KMS-11 (cell line): ENCODE results near the gene NLRC5.

Source experiments
- H2AFZ ChIP-seq: fragments of 200-600 bp; sonication (generic); 2 replicates; pipeline ENCODE4 v1.6.1; 2016; ENCODE audit warnings: antibody characterized with exemption, mixed run types, low read depth
- H3K27ac ChIP-seq: fragments of 200-600 bp; sonication (generic); 2 replicates; pipeline ENCODE4 v1.6.1; 2016; ENCODE audit warnings: mild to moderate bottlenecking, mixed run types
- H3K27me3 ChIP-seq: fragments of 200-600 bp; sonication (generic); 2 replicates; pipeline ENCODE4 v1.6.1; 2017; ENCODE audit warnings: mild to moderate bottlenecking, low read depth, mixed run types, moderate library complexity; ENCODE audit not compliant: insufficient read depth
- H3K36me3 ChIP-seq: fragments of 200-600 bp; sonication (generic); 2 replicates; pipeline ENCODE4 v1.6.1; 2017; ENCODE audit warnings: mild to moderate bottlenecking, mixed run types; ENCODE audit not compliant: insufficient read depth
- H3K4me1 ChIP-seq: fragments of 200-600 bp; sonication (generic); 2 replicates; pipeline ENCODE4 v1.6.1; 2016; ENCODE audit warnings: mild to moderate bottlenecking, low read depth, mixed run types; ENCODE audit not compliant: poor library complexity, severe bottlenecking
- H3K4me2 ChIP-seq: fragments of 200-600 bp; sonication (generic); 2 replicates; pipeline ENCODE4 v1.7.0; 2016; ENCODE audit warnings: mild to moderate bottlenecking, mixed run types
- H3K4me3 ChIP-seq: fragments of 200-600 bp; sonication (generic); IDR thresholded peaks from 2 replicates; pipeline ENCODE4 v1.6.1; 2017; ENCODE audit warnings: low read depth, low read length, mixed read lengths; ENCODE audit not compliant: insufficient read depth
- H3K79me2 ChIP-seq: fragments of 200-600 bp; sonication (generic); 2 replicates; pipeline ENCODE4 v1.6.1; 2016; ENCODE audit warnings: low read depth, mixed run types; ENCODE audit not compliant: insufficient read depth
- H3K9ac ChIP-seq: fragments of 200-600 bp; sonication (generic); 2 replicates; pipeline ENCODE4 v1.6.1; 2016; ENCODE audit warnings: mild to moderate bottlenecking, mixed run types
- H4K20me1 ChIP-seq: fragments of 200-600 bp; sonication (generic); 2 replicates; pipeline ENCODE4 v1.6.1; 2016; ENCODE audit warnings: mild to moderate bottlenecking, mixed run types; ENCODE audit not compliant: insufficient read depth
- TF ChIP-seq, protein P1 (sequence below): fragments of 200-600 bp; sonication (generic); conservative IDR thresholded peaks from 2 replicates; pipeline ENCODE4 v1.6.1; 2017; ENCODE audit warnings: low read depth, mild to moderate bottlenecking, antibody characterized with exemption, low read length, moderate library complexity, mixed read lengths

The NLRC5 gene

GRCh38 chr16:56964243-56965148 lies 24.9 kb upstream of the NLRC5 start:
- H3K4me2 ChIP-seq = no peak overlapping the region; the same call in 1 of the 2 replicates
- H3K36me3 ChIP-seq = no peaks in the 10 kb centered on the region
- H3K27me3 ChIP-seq = no peaks in the 10 kb centered on the region
- peak overlapping the region; percentile 72 for H2AFZ ChIP-seq
- no peaks in the 10 kb centered on the region for H4K20me1 ChIP-seq
- peaks cover 11% of the 10 kb centered on the region for H3K4me1 ChIP-seq
- no peaks in the 10 kb centered on the region for H3K79me2 ChIP-seq
- H3K27ac ChIP-seq = no peak overlapping the region
- H3K4me3 ChIP-seq = no peak overlapping the region
- H3K9ac ChIP-seq = no peak overlapping the region
- TF ChIP-seq, protein P1, sequence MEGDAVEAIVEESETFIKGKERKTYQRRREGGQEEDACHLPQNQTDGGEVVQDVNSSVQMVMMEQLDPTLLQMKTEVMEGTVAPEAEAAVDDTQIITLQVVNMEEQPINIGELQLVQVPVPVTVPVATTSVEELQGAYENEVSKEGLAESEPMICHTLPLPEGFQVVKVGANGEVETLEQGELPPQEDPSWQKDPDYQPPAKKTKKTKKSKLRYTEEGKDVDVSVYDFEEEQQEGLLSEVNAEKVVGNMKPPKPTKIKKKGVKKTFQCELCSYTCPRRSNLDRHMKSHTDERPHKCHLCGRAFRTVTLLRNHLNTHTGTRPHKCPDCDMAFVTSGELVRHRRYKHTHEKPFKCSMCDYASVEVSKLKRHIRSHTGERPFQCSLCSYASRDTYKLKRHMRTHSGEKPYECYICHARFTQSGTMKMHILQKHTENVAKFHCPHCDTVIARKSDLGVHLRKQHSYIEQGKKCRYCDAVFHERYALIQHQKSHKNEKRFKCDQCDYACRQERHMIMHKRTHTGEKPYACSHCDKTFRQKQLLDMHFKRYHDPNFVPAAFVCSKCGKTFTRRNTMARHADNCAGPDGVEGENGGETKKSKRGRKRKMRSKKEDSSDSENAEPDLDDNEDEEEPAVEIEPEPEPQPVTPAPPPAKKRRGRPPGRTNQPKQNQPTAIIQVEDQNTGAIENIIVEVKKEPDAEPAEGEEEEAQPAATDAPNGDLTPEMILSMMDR = peak; percentile 96

DNA sequence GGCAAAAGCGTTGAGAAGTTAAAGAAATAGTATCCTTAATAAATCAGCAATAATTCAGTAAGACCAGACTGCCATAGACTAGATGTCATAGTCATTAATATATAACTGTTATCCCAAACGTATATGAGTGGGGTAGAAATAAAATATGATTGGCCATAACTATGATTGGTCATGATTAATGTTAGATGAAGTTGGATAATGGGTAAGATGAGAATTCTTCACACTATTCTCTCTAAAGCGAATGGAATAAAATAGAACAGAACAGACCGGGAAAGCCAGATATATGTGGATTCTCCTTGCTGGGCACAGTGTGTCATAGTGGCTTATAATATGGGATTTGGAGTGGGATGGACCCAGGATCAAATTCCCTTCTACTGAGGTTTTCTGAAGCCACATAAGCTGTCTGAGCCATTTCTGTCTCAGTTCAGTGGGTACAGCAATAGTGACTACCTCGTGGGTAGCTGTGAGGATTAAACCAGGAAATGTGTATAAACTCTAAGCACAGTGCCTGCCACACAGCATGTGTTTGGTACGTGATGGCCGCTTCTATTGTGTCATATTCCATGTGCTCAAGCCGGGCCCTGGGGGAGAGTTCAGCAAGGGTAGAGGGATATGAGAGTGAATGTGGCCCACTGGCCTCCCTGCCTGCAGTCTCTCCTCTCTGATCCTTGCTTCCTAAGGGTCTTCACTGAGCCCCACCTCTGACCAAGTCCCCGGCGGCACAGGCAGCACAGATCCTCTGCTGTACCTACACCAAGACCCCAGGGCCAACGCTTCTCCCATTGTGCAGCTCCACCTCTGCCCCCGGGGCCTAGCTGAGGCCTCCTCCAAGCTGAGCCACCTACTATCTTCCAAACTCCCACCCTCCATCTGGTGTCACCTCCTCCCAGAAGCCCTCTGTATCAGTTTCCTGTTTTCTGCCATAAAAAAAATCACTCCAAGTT lies 23.9 kb upstream of the NLRC5 start:
- no peaks in the 10 kb centered on the region for H3K27me3 ChIP-seq
- H3K4me1 ChIP-seq = peaks cover 11% of the 10 kb centered on the region
- no peaks in the 10 kb centered on the region for H4K20me1 ChIP-seq
- no peak overlapping the region for H3K4me2 ChIP-seq
- no peaks in the 10 kb centered on the region for H3K79me2 ChIP-seq
- H3K27ac ChIP-seq = no peak overlapping the region
- H3K4me3 ChIP-seq = no peak overlapping the region
- TF ChIP-seq, protein P1 = no peak
- H3K9ac ChIP-seq = no peak overlapping the region
- no peak overlapping the region for H2AFZ ChIP-seq
- no peaks in the 10 kb centered on the region for H3K36me3 ChIP-seq

- no peaks in the 10 kb centered on the region for H4K20me1 ChIP-seq
- no peak overlapping the region for H3K9ac ChIP-seq
- no peak overlapping the region for H3K4me3 ChIP-seq
- TF ChIP-seq, protein P1 = no peak
- peaks cover 11% of the 10 kb centered on the region for H3K4me1 ChIP-seq
- no peak overlapping the region for H2AFZ ChIP-seq
- H3K27me3 ChIP-seq = no peaks in the 10 kb centered on the region
- H3K27ac ChIP-seq = no peak overlapping the region
- H3K4me2 ChIP-seq = no peak overlapping the region
- H3K36me3 ChIP-seq = no peaks in the 10 kb centered on the region
- no peaks in the 10 kb centered on the region for H3K79me2 ChIP-seq
Observed at GRCh38 chr16:56966093-56966475, 23.3 kb upstream of the NLRC5 start.

DNA sequence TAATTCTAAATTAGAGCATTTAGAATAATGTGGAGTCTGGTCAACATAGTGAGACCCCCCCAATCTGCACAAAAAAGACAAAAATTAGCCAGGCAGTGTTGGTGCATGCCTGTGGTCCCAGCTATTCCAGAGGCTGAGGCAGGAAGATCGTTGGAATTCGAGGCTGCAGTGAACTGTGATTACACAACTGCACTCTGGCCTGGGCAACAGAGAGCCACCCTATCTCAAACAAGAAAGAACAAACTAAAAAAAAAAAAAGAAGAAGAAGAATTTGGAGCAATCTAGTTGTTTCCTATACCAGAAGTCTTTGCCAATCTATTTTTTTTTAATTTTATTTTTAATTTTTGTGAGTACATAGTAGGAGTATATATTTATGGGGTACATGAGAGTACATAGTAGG lies 21.6 kb upstream of the NLRC5 start:
- no peak overlapping the region for H2AFZ ChIP-seq

More for the DNA sequence above, 21.6 kb upstream of the NLRC5 start:
- TF ChIP-seq, protein P1 = no peak
- Histone ChIP-seq H3K36me3 (no peaks in the 10 kb centered on the region), H3K4me2 (no peak overlapping the region), H4K20me1 (no peaks in the 10 kb centered on the region), H3K4me1 (peaks cover 11% of the 10 kb centered on the region), H3K27me3 (no peaks in the 10 kb centered on the region), H3K4me3 (no peak overlapping the region), H3K9ac (no peak overlapping the region), H3K79me2 (no peaks in the 10 kb centered on the region), H3K27ac (no peak overlapping the region)
